Suppressor macrophage treated with lipopolysaccharide for 1 hour (primary cell): ENCODE results near the gene ABHD12B.
"Not testable (repeated sequence)": the region's sequence is repeated elsewhere in the genome, so short reads cannot be mapped to it uniquely, and the experiment has no call there.

Experiments
- DNase-seq, 3 donors: peaks; one replicate each; pipeline ENCODE4 v3.0.0-alpha.2; 2020 to 2022

The ABHD12B gene

GRCh38 chr14:50839691-50840090 lies 32.2 kb upstream of the ABHD12B start:
- no peak for DNase-seq

DNA sequence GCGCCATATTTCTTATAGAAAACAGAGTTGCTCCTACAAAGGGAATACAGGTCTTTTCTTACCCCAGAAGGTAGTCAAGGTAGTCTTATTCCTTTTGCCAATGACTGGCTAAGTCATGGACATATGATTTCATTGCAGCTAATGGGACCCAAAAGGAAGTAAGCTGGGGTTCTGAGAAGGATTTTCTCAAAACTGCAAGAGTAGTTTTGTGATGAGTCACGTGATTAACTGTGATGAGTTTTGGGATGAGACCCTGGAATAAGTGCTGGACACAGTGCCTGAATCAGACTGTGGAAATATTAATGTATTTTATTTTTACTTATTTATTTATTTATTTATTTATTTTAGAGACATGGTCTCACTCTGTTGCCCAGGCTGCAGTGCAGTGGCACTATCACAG lies 27.5 kb upstream of the ABHD12B start:
- no peak for DNase-seq

DNA sequence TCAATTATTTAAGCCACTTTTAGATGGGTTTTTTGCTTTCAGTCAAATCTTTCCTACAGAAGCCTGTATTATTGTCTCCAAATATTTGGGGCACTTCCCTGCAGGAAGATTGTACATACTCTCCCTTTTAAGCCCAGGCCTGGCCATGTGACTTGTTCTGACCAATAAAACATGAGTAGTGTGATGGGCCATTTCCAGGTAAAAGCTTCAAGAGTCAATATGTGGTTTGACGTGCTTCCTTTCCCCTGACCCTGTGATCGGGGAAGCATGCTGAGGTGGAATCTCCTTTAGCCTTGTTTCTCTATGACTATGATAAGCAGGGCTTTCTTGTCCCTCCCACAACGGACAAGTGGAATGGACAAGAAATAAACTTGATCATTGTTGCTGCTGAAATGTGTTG lies 26.7 kb upstream of the ABHD12B start:
- DNase-seq: no peak

- DNase-seq: no peak
Measured at GRCh38 chr14:50846226-50846880, 25.5 kb upstream of the ABHD12B start.

DNA sequence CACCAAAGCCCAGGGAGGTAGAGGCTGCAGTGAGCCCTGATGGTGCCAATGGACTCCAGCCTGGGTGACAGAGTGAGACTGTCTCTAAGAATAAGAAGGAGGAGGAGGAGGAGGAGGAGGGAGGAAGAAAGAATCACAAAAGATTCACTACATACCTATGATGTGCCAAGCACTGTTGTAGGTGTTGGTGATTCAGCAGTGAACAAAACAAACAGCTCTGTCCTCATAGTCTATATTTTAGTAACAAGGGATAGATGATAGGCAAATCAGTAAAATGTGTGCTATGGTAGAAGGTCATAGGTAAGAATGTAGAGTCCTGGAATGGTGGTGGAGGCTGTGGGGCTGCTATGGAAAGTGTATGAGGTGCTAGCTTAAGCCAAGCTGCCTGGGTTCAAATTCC lies 18.0 kb upstream of the ABHD12B start:
- no peak for DNase-seq

DNA sequence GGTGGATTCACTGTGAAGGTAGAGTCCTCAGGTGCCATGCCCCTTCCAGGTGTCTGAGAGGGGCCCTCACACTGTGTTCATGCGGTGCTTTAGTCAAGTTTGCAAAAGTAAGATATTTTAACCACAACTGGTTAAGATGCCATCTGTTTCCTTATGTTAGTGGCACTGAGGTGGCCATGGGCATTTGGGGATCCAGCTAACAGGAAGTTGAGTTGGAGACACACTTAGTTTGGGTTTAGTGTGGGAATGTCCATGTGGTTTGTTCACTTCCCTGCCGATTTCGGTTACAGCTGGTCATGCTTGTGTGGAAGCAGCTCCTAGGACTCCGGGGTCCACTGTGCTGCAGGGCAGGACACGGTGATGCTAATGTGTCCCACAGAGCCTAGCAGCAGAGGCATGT lies 17.3 kb upstream of the ABHD12B start:
- DNase-seq: peak; percentile 39 to 55 (median 44)

DNA sequence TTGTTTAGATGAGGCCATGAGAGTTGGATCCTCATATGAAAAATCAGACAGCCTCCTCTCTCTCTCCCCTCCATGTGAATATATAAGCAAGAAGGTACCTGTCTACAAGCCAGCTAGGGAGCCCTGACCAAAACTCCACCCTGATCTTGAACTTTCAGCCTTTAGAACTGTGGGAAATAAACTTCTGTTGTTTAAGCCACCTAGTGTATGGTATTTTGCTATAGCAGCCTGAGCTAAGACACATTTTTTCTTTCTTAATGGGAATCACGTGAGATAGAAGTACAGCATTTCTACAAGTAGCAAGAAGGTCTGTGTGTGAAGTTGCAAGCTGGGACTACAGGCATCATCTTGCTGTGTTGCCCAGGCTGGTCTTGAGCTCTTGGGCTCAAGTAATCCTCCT lies 16.3 kb upstream of the ABHD12B start:
- no peak for DNase-seq

DNA sequence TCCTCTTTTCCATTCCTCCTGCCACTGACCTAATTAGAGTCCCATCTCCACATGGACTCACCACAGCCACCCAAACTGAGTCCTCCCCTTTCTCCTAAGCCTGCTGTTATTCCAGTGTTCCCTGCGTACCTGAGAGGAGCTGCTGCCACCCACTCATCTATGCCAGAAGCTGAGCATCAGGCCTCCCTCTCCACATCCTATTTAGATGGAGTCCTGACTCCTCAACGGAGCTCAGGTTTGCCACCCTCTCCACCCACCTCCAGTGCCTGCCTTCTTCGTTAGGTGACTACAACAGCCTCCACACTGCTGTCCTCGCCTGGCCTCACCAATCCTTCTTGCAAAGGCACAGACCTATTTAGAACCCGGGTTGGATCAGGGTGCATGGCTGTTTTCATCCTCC lies 15.2 kb upstream of the ABHD12B start:
- DNase-seq: no peak

DNA sequence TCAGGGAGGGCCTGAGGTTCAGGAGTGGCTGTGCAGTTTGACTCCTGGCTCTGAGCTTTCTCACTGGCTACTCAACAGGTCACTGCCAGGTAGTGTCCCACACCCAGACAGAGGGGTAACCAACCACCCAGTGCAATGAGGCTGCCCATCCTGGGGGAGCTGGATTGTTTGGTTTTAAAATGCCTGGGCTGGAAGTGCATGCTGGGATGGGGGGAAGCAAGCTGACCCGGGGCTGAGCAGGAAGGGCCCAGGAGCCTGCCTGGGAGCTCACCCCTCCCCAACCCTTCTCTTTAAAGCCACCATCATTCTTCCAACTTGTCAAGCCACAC lies 12.6 kb upstream of the ABHD12B start:
- no peak for DNase-seq

- DNase-seq: peak; percentile 86 to 88 (median 88)
Measured at GRCh38 chr14:50860478-50861086, 11.3 kb upstream of the ABHD12B start.

GRCh38 chr14:50862036-50862570 lies 9.8 kb upstream of the ABHD12B start:
- DNase-seq: no peak

DNA sequence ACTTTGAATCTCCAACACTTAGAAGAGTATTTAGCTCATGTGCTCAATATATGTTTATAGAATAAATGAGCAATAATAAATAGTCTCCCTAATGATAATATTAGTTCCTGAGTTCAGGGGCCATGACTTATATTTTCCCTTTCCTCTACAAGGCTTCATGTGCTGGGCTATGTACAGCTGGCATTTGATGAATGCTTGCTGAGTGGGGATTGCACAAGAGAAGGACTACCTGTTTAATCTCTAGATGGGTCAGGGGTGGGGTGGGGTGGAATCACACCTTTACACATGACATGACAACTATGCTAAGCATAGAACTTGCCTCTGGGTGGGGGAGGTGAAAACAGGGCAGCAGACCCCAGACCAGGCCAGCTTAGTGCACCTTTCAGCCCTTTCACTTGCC lies 7.6 kb upstream of the ABHD12B start:
- DNase-seq: no peak

DNA sequence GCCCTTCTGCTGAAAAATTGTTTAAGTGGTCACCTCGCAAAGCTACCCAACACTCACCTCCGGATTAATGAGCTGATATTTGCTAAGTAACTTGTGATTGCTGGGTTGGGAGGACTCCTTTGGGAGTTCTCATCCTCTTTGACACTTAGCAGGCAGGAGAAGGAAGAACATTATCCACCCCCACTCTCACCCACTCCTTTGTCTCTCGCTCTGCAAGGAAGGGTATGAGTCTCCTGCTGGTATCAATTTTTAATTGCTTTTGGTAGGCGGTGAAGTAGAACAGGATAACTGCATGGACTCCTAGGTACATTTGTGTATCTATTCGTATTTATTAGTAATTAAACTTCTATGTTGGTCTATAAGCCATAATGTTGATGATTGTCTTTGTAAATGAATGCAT lies 6.9 kb upstream of the ABHD12B start:
- DNase-seq: peak in 2 of 3 donors; percentile 16 to 19

DNA sequence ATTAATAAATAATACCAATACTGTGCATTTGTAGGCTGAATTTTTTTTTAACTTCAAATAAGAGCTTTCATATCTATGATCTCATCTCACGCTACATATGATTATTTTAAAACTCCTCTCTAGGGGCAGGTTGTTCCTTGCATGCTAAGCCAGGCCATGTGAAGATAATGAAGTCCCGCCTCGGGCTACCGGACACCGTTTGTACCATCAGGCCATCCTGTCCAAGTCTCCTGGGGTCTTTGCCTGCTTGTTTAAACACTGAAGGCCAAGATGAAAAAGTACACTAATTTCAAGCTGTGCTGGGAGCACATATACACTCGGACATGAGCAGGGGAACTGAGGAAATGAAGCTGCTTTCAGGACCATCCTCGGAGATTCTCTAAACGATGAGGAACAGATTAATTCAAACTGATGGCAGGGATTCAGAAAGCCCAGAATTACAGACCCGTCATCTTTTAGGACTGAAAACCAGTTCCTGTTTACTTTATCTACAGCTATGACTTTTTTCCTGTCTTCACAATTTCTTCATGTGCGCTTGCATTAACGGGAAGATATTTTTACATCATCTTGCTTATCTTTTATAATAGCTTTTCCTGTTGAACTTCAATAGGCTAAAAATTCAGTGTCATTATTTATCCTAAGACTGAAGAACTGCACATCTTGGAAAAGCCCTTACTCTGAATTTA lies 6.3 kb upstream of the ABHD12B start:
- DNase-seq: peak; percentile 16 to 44 (median 30)

DNA sequence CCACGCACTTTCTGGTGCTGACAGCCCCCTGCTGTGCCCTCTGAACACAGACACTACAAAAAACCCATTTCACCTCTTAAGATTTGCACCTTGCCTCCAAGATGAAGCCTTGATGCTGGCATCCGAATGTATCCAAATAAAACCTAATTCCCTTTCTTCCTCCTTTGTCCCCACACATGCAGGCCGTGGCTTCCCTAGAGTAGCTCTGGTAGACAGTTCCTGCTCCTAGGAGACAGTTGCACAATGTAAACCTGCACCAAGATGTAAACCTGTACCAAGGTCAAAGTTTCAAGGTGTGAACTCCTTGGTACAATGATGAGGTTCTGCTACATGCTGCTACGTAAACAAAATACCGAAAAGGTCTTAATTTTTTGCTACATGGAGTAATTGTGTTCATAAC lies 625 bp upstream of the ABHD12B start:
- DNase-seq: peak in 2 of 3 donors; percentile 15 to 28

DNA sequence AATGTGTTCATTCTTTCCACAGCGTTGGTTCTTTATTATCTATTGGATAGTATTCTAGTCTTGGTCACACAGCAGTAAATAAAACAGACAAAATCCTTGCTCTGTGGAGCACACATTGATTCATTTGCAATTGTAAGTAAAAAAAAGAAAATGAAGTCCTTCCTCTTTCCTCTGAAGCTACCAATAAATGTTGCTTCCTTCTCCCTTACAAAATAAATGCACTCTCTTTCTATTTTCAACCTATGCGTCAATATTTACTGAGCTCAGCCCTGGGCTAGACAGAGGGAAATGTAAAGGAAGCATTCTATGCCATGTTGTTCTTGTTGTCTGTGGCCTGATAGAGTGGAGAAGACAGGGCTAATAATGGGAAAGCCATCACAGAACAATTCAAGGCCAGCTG lies 2.9 kb downstream of the ABHD12B start:
- DNase-seq: peak; percentile 27 to 71 (median 57)

- peak in 2 of 3 donors; percentile 14 to 18 for DNase-seq
Measured at GRCh38 chr14:50875359-50876070, 3.7 kb downstream of the ABHD12B start.

GRCh38 chr14:50882932-50883826 lies 11.3 kb downstream of the ABHD12B start:
- DNase-seq: no peak

DNA sequence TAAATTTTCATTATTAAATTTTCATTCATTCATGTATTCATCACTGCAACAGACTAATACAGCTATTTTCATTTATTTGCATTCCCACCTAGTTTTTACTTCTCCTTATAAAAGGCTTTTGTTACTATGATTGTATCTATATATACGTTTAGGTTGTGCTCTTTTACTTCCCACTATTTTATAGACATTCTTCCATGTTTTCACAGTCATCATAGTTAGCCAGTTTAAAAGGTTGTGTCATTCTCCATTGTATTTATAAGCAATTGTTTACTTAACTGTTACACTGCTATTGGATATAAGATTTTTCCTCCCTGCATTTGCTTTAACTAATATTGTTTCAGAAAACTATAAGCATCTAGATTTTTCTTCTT lies 12.0 kb downstream of the ABHD12B start:
- no peak for DNase-seq

DNA sequence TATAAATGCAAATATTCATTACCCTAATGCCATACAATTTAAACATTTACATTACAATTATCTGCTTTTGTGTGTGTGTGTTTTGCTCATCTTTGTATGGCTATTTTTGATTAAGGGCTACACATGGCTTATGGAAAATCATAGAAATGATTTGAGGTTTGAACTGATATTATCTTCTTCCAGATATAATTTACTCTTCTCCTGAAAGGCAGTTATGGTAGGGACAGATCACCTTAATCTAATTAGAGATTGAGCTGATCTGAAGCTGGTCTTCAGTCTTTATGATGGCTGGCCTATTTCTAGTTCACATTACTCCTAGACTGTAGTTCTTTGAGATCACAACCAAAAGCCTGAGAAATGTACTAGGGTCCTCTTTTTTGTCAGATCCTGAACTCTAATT lies 15.6 kb downstream of the ABHD12B start:
- DNase-seq: peak in 1 of 3 donors; percentile 15

GRCh38 chr14:50892255-50892654 lies 20.4 kb downstream of the ABHD12B start:
- peak in 1 of 3 donors; percentile 3 for DNase-seq

- not testable (repeated sequence) for DNase-seq
Measured at GRCh38 chr14:50896421-50896820, 24.6 kb downstream of the ABHD12B start.
